Rectal smooth muscle tissue (tissue), 1 donor: ENCODE results near the gene ALX1.
A peak's percentile ranks its signal among the peaks of the same experiment; 100 is the strongest.

ENCODE experiments used
- H3K27ac ChIP-seq: one replicate; pipeline ENCODE4 v1.7.0; 2013; ENCODE audit warnings: low read depth, low read length, inconsistent platforms
- H3K27me3 ChIP-seq: one replicate; pipeline ENCODE4 v1.7.0; 2013; ENCODE audit warnings: low read length; ENCODE audit not compliant: control insufficient read depth, insufficient read depth
- H3K36me3 ChIP-seq: one replicate; pipeline ENCODE4 v1.7.0; 2013; ENCODE audit warnings: low read length; ENCODE audit not compliant: control insufficient read depth, insufficient read depth
- H3K4me1 ChIP-seq: one replicate; pipeline ENCODE4 v1.7.0; 2013; ENCODE audit warnings: low read length; ENCODE audit not compliant: control insufficient read depth, insufficient read depth
- H3K4me3 ChIP-seq: one replicate; pipeline ENCODE4 v1.7.0; 2013; ENCODE audit warnings: low read length
- H3K9ac ChIP-seq: one replicate; pipeline ENCODE4 v1.7.0; 2013; ENCODE audit warnings: low read length

The ALX1 gene

GRCh38 chr12:85277900-85278597 lies 2.0 kb upstream of the ALX1 start:
- Histone ChIP-seq H3K4me3 (no peak overlapping the region), H3K36me3 (no peaks in the 10 kb centered on the region), H3K27ac (no peak overlapping the region), H3K27me3 (peaks cover 19% of the 10 kb centered on the region), H3K4me1 (peaks cover 3% of the 10 kb centered on the region), H3K9ac (no peak overlapping the region)

GRCh38 chr12:85278598-85279448 lies 1.2 kb upstream of the ALX1 start:
- H3K36me3 ChIP-seq: no peaks in the 10 kb centered on the region
- H3K4me1 ChIP-seq: peaks cover 3% of the 10 kb centered on the region
- no peak overlapping the region for H3K9ac ChIP-seq
- H3K4me3 ChIP-seq: no peak overlapping the region
- no peak overlapping the region for H3K27ac ChIP-seq
- H3K27me3 ChIP-seq: peaks cover 12% of the 10 kb centered on the region

GRCh38 chr12:85279449-85280164 lies 413 bp upstream of the ALX1 start:
- Histone ChIP-seq H3K27me3 (peaks cover 10% of the 10 kb centered on the region), H3K27ac (no peak overlapping the region), H3K4me1 (peaks cover 3% of the 10 kb centered on the region), H3K9ac (no peak overlapping the region), H3K4me3 (peak overlapping the region; percentile 49), H3K36me3 (no peaks in the 10 kb centered on the region)

GRCh38 chr12:85280984-85281630 lies 1.1 kb downstream of the ALX1 start:
- Histone ChIP-seq H3K27ac (no peak overlapping the region), H3K4me3 (no peak overlapping the region), H3K4me1 (peaks cover 3% of the 10 kb centered on the region), H3K36me3 (no peaks in the 10 kb centered on the region), H3K9ac (no peak overlapping the region), H3K27me3 (peaks cover 10% of the 10 kb centered on the region)

GRCh38 chr12:85281636-85282312 lies 1.8 kb downstream of the ALX1 start:
- peaks cover 10% of the 10 kb centered on the region for H3K27me3 ChIP-seq
- no peak overlapping the region for H3K4me3 ChIP-seq
- no peak overlapping the region for H3K9ac ChIP-seq
- no peaks in the 10 kb centered on the region for H3K36me3 ChIP-seq
- peaks cover 3% of the 10 kb centered on the region for H3K4me1 ChIP-seq
- H3K27ac ChIP-seq: no peak overlapping the region

GRCh38 chr12:85283560-85283959 lies 3.5 kb downstream of the ALX1 start:
- Histone ChIP-seq H3K4me3 (no peak overlapping the region), H3K27me3 (peaks cover 10% of the 10 kb centered on the region), H3K4me1 (peaks cover 3% of the 10 kb centered on the region), H3K9ac (no peak overlapping the region), H3K27ac (no peak overlapping the region), H3K36me3 (no peaks in the 10 kb centered on the region)

- no peaks in the 10 kb centered on the region for H3K36me3 ChIP-seq
- no peaks in the 10 kb centered on the region for H3K4me1 ChIP-seq
- H3K27me3 ChIP-seq: no peaks in the 10 kb centered on the region
- H3K27ac ChIP-seq: no peak overlapping the region
- H3K4me3 ChIP-seq: no peak overlapping the region
- no peak overlapping the region for H3K9ac ChIP-seq
Observed at GRCh38 chr12:85296362-85296761, 16.3 kb downstream of the ALX1 start.

- H3K4me1 ChIP-seq: no peaks in the 10 kb centered on the region
- H3K4me3 ChIP-seq: no peak overlapping the region
- no peaks in the 10 kb centered on the region for H3K27me3 ChIP-seq
- no peaks in the 10 kb centered on the region for H3K36me3 ChIP-seq
- no peak overlapping the region for H3K9ac ChIP-seq
- no peak overlapping the region for H3K27ac ChIP-seq
Observed at GRCh38 chr12:85299053-85299452, 19.0 kb downstream of the ALX1 start.

GRCh38 chr12:85301051-85301450 lies 21.0 kb downstream of the ALX1 start:
- Histone ChIP-seq H3K36me3 (no peaks in the 10 kb centered on the region), H3K9ac (no peak overlapping the region), H3K27ac (no peak overlapping the region), H3K27me3 (no peaks in the 10 kb centered on the region), H3K4me1 (no peaks in the 10 kb centered on the region), H3K4me3 (no peak overlapping the region)

GRCh38 chr12:85308374-85308773 lies 28.4 kb downstream of the ALX1 start:
- Histone ChIP-seq H3K27me3 (no peaks in the 10 kb centered on the region), H3K36me3 (no peaks in the 10 kb centered on the region), H3K27ac (no peak overlapping the region), H3K4me1 (no peaks in the 10 kb centered on the region), H3K9ac (no peak overlapping the region), H3K4me3 (no peak overlapping the region)

- Histone ChIP-seq H3K4me1 (no peaks in the 10 kb centered on the region), H3K36me3 (no peaks in the 10 kb centered on the region), H3K9ac (no peak overlapping the region), H3K27ac (no peak overlapping the region), H3K27me3 (no peaks in the 10 kb centered on the region), H3K4me3 (no peak overlapping the region)
Observed at GRCh38 chr12:85309125-85309566, 29.1 kb downstream of the ALX1 start.
